Measurements from ENCODE around the gene RNF13.
"Not testable (repeated sequence)": the region's sequence is repeated elsewhere in the genome, so short reads cannot be mapped to it uniquely, and the experiment has no call there.

The RNF13 gene

DNA sequence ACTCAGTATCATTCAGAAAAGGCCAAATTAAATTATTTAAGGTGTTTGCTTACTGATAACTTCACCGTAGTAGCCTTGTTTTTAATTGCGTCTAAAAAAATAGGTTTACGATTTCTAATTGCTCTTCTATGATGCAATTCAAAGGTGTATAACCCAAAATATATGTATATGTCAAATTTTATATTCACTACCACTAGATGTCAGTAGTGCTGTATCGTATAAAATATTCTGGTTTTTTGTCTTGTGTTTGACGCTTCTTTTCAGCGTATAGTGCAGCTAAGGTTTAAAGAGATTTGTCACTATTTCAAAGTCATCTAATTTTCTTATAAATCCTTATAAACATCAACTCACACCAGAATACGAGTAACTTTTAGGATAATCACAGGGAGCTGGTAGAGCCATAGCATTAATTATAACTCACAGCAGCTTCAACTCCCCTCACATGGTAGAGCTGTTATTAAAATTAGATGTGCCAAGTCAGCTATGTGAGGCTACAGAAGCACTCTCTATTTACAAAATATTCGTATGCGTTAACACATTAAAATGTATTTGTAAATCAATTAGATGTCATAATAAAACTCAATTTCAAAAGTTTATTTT, 154.2 kb downstream of the RNF13 start:
- DNase-seq: no peak
- intact Hi-C loops (cut with DNase I): loop anchor here (5.0 to 10.0 kb wide), 4 partner anchors 82 to 215 kb away; partner anchors contain the start of gene RNF13

DNA sequence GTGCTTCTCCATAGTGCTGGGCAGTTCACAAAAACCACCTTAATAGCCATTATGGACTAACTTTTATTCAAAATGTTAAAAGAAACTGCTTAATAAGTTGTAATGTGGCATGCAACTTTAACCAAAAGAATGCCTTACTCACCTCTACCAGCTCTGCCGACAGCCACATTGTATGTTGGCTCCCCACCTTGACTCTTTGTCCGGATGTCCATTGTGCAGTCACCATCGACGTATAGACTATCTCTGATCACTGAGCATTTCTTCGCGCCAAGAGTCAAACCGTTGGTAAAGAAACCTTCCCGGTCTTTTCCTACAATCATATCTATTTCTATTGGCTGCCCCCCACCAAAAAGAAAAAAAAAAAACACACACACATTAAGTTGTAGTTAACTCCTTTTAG, 155.2 kb downstream of the RNF13 start:
- no peak for DNase-seq
- intact Hi-C loops (cut with DNase I): loop anchor here (5.0 to 10.0 kb wide), 4 partner anchors 83 to 214 kb away; partner anchors contain the start of gene RNF13

DNA sequence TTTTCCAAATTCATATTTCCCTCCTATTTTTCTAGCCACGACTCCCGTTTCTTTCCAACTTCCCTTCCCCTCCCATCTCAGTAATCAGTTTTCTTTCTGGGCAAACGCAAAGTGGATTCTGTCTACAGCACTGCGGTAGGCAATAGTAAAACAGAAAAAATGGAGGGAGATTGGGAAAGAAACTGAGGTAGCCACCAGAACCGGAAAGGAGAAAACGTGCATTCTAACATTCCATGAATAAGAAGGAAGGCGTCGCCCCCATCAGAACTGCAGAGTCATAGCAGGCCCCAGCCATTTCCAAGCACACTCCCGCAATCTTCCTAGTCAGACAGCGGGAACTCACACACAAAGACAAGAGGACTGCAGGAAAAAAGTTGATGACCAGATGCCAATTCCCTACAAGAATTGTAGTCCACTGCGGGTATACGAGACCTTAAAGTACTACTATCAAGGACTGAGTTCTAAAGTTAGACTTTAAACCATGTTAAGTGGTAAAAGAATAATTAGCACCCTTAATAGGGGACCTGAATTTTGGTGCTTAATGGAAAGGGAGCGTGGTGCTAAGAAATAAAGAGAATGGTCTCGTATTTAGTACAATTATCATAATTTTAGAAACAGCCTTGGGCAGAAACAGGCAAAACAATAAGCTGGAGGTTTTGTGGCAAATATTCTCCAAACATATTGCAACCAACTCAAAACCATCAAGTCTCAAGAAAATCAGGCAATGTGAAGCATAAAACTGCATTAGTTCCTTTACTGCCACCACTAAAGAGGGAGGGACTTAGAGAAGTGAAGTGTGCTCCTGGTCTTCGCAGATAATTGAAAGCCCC, 156.3 kb downstream of the RNF13 start:
- intact Hi-C loops (cut with DNase I): loop anchor here (5.0 to 10.0 kb wide), 4 partner anchors 85 to 213 kb away; partner anchors contain the start of gene RNF13
- DNase-seq: peak; percentile 33 to 89 (median 69)

DNA sequence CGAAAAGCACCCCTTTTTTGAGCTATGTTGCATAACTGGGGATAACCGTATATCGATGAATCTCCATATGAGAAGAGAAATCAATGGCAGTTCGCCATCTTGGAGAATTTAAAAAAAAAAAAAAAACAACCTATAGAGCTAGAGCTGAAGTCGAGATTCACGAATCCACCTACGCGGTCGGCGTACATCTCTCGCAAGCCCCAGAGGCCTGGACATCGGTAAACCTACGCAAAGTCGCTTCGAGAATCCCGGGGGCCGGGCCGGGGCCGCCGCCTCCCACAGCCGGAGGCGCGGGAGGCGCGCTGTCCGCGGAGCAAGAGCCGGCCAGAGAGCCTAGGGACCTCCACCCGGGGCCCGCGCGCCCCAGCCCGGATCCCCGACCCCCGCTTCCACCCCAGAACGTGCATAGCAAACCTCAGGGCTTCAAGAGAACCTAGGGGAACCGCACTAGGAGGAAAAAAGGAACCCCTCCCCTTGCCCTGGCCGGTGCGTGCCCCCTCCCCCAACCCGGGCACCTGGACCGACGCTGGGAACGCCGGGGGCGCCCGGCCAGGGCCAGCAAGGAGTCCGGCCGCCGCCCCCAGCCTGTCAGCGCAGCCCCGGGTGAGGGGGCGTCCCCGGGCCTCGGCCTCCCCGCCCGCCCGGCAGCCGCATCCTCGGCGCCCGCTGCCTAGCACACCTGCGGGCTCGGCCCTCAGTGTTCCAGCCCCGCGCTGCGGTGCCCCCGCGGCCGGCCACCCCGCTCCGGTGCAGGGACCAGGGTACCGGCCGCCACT, 157.1 kb downstream of the RNF13 start:
- peak; percentile 63 to 92 (median 80) for DNase-seq
- intact Hi-C loops (cut with DNase I): loop anchor here (5.0 to 10.0 kb wide), 4 partner anchors 85 to 212 kb away; partner anchors contain the start of gene RNF13

DNA sequence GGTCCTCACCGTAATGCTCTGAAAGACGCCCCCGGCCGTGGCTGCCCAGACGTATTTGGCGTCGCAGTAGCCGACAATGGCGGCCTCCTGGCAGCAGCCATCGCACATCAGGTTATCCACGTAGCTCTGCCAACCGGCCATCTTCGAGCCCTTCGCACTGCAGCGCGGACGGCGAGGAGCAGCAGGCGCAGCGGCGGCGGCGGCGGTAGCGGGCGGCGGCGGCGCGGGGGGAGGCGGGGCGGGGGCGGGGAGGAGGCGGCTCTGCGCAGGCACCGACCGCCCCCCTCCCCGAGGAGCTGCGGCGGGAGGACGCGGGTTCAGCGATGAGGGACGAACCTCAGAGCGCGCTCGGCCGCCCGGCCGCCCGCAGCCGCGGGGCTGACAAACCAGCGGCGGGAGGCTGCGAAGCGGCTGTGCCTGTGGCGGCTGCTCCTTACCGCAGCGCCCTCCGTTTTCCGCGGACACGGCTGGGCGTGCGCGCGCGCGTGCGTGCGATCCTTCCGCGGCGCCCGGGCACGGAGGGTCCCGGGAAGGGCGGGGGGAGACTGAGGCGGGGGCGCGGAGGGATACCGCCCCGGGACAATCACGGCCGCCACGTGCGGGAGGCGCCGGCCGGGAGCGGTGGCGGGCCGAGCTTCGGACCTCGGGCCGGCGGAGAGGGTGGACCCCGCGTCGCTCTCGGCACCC, 157.8 kb downstream of the RNF13 start, which contains the start of gene PFN2:
PFN2 (minus strand) TSS at position 180 of the 687 bp plus-strand sequence; CDS start at position 141, 39 bp downstream.
- peak; percentile 6 to 87 (median 72) for DNase-seq
- intact Hi-C loops (cut with DNase I): no loop called here

DNA sequence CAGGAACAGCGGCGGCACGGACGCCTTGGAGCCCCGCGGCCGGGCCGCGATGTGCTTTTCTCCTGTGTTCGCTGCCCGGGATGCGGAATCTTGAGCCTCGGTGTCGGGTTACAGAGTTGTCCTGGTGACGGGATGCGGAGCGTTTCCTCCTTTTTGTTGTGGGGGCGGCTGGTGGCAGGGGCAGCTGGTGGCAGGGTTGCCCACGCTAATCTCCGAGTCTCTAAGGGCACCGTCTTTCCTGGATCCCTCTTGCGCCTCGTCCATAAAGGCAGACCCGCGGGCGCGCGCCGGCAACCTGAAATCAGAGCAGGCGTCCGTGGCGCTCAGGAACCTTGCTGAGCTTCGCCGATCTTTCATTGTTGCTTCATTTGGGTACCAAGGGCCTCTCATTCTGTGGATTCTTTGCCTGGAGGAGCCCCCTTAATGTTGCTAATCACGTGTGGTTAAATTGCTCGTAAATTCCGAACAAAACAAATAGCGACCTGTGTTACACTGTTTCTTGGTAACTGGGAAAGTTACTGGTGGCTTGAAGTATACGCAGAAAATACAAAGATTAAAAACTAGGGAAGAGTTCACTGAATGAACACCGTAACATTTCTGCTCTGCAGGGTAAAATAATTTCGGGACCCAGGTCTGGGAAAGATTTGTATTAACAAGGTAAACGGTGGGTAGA, 158.5 kb downstream of the RNF13 start:
- intact Hi-C loops (cut with DNase I): no loop called here
- DNase-seq: peak; percentile 16 to 81 (median 64)

DNA sequence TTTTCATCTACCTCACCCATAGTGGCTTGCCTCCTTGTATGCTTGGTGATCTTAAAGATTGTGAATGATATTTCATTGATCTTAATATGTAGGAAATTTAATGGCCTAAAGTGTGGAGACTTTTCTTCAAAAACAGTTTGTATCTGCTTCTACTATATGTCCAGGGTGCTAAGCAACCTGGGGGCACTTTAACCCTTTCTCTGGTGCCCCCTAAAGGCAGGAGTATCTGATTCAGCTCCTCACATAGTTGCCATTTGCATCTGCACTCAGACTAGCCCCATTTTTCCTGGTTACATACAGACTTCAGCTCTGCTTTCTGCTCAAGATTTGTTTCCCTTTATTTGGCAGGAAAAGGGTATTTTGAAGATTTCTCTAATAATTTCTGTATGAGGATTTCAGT, 162.9 kb downstream of the RNF13 start:
- no peak for DNase-seq
- intact Hi-C loops (cut with DNase I): no loop called here

DNA sequence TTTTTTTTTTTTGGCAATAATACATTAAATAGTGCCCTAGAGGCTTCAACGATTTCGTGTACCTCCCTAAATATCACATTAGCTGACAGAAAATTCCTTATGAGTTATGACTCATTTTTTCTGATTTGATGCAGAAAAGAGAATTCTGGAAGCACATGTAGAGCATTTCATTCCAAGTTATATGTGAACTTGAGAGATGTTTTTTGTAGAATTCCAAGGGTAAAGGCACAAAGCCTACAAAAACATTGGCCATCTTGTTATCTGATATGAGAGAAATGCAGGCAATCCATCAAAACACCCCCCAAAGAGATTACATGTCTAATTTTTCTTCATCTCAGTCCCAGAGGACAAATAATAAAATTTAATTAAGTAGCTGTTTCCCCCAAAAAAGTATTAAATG, 164.4 kb downstream of the RNF13 start:
- no peak for DNase-seq
- intact Hi-C loops (cut with DNase I): no loop called here

DNA sequence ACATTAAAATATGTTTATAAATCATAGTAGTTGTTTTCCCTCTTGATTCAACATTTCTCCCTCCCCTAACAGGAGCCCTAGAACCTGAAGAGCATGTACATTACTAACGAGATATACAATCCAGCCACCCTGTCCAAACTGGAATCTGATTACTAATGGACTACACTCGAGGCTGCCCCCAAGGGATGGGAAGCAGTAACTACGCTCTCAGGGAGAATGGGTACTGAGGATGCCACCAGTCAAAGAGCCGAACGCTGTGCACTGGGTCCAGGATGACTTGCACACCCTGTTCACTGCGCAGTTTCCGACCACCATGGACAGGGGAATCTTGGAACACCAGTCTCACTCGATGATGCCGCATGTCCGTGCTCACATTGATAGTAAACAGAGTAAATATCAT, 169.0 kb downstream of the RNF13 start:
- intact Hi-C loops (cut with DNase I); DNase-seq: not testable (repeated sequence)

DNA sequence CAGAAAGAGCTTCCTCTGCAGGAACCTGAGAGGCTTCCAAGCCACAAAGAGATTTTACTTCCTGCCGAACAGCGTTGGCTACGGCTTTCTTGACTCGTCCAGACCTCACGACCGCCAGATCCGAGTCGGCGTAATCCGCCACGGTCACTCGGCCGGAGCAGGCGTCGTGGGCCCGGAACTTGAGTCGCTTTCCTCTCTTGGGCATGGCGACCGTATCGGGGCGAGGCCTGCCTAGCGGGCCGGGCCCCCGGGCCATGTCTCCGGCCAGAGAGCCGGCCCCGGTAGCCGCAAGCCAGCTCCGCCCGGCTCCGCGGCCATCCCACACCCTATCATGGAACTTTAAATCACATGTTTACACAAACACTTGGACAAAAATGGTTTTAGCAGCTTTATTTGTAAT, 170.0 kb downstream of the RNF13 start:
- DNase-seq; intact Hi-C loops (cut with DNase I): not testable (repeated sequence)

DNA sequence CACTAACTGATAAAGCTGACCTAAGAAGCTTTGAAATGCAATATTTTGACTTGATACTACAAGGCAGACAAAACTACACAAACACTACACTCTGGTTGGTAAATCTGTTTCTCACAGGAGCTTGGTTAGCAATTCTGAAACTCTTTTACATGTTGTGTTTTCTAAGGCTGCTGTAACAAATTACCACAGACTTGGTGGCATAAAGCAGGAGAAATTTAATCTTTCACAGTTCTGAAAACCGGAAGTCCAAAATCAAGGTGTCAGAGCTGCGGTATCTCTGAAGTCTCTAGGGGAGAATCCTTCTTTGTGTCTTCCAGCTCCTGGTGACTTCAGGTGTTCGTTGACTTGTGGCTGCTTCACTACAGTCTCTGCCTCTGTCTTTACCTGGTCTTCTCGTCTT, 170.6 kb downstream of the RNF13 start:
- intact Hi-C loops (cut with DNase I): no loop called here
- no peak for DNase-seq

DNA sequence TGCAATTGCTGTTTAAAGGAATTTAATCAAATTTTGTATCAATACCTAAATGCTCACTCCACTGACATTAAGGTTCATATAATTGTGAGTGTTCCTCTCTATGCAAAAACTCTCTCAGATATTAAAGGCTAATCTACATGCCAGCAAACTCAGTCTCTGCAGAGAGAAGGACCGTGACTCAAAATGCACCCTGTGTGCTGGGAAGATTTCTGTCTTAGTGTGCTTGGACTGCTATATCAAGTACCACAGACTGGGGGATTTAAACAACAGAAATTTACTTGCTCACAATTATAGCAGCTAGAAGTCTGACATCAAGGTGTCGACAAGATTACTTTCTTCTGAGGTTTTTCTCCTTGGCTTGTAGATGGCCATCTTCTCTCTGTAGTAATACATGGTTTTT, 176.3 kb downstream of the RNF13 start:
- DNase-seq: no peak
- intact Hi-C loops (cut with DNase I): no loop called here

DNA sequence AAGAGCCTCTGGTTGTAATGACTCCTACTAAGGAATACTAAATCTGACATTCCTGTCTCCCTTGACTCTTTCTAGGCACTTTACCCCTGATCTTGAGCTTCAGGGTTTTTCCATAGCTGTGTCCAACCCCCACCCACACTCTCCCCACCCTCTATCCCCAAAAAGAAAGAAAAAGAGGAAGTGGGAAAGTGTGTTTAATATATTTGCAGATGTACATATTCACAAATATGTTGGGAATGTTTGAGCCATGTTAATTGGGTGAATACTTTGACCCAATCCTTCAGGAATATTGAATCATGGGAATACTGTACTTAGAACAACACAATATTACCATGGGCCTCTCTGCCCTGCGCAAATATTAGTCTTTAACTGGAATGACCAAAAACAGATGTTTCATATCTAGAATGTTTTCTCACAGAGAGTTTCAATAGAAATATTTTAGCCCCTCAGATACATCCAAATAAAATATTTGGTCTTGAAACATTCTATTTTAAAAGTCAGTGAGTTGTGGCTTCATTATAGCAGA, 177.5 kb downstream of the RNF13 start:
- DNase-seq: no peak
- intact Hi-C loops (cut with DNase I): no loop called here

DNA sequence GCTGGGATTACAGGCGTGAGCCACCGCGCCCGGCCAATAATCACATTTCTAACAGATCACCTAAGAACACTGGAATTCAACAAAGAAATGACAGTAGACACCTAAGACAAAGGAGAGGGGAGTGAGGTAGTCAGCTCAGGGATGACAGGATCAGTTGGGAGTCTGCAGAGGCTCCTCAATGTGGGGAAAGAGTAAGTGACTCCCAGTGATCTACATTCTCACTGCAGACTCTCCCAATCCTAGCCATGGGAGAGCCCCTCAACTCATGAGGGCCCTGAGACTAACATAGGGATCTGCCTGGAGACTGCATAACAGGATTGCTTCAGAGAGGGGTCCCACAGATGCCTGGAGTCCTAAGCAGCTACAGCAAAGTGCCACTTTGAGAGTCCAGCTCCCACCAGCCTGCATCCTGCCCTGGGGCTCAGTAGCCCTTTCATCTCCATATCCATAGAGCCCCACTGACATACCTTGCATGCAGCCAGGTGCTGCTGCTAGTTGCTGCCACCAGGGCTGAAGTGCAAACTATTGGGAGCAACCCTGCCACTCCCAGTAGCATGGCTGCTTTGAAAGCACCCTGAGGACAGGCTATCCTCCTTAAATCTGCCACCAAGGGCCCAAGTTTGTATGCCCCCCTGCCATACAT, 179.5 kb downstream of the RNF13 start:
- intact Hi-C loops (cut with DNase I): no loop called here
- DNase-seq: no peak

DNA sequence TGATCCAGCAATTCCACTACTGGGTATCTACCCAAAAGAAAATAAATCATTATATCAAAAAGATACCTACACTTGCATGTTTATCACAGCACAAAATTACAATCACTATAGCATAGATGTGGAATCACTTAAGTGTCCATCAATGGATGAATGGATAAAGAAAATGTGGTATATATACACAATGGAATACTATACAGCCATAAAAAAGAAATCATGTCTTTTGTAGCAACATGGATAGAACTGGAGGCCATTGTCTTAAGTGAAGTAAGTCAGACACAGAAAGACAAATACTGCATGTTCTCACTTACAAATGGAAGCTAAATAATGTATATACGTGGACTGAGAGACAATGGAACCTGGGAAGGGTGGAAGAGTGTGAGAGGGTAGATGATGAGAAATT, 185.9 kb downstream of the RNF13 start:
- intact Hi-C loops (cut with DNase I): no loop called here
- no peak for DNase-seq

DNA sequence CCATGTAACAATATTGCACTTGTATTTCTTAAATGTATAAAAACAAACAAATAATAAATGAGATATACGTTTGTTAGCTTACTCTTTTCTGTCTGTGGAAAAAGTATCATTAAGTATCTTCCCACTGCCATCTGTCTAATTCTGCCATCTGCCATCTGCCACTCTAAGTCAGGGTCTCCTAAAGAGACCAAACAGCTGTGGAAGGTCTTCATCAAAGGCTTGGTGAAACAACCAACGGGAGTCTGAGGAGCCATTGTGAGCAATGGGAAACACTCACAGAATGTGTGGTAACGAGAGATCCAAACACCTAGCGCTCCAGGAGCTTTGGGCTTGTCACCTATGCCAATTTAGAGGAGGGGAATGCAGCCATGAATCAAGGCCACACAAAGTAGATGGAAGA, 186.4 kb downstream of the RNF13 start:
- no peak for DNase-seq
- intact Hi-C loops (cut with DNase I): no loop called here

DNA sequence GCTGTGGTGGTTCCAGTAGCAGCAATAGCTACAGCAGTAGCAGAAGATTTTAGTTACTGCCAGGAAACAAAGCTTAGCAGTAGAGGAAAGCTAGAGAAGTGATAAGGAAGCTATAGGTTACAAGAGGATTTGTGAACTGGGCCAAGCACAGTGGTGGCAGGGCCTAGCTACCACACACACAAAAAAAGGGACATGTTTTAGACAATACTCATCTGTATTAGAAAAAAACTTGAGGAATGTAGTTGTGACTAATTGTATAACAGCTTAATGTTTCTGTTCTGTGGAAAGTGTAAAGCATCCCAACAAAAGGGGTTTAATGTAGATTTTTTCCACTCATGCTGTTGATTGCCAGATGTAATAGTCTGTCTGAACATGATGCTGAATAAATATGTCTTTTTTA, 187.6 kb downstream of the RNF13 start:
- intact Hi-C loops (cut with DNase I): no loop called here
- DNase-seq: no peak

Measured in head of caudate nucleus (tissue), 42 donors.